Astrocyte (in vitro differentiated cells and primary cell): Measurements from ENCODE around the gene FRA10AC1. TPM values are rescaled to one million over a fixed set of nuclear protein-coding genes. Genes with fewer than 3 reads are reported as not detected.

Source experiments
- DNase-seq: peaks from one replicate; pipeline ENCODE4 v3.0.0-alpha.2; 2010; ENCODE audit warnings: low read depth
- FAIRE-seq: peaks from 2 replicates; lab custom pipeline; 2011; peaks lifted over from hg19 to GRCh38; lab: Jason Lieb, UNC
- H2AFZ ChIP-seq: 2 replicates; pipeline ENCODE4 v1.6.0; 2012; ENCODE audit warnings: low read depth, low read length, inconsistent platforms
- H3K27ac ChIP-seq: 2 replicates; pipeline ENCODE4 v1.5.1; 2011; ENCODE audit warnings: low read depth, low read length, inconsistent platforms
- H3K27me3 ChIP-seq: 2 replicates; pipeline ENCODE4 v1.6.0; 2011; ENCODE audit warnings: low read length, inconsistent platforms; ENCODE audit not compliant: insufficient read depth
- H3K36me3 ChIP-seq: 2 replicates; pipeline ENCODE4 v1.5.1; 2011; ENCODE audit warnings: low read length, inconsistent platforms; ENCODE audit not compliant: insufficient read depth
- H3K4me1 ChIP-seq: 2 replicates; pipeline ENCODE4 v1.5.1; 2011; ENCODE audit warnings: low read length, inconsistent platforms; ENCODE audit not compliant: insufficient read depth
- H3K4me2 ChIP-seq: 2 replicates; pipeline ENCODE4 v1.6.0; 2012; ENCODE audit warnings: low read length, inconsistent platforms
- H3K4me3 ChIP-seq: 2 replicates; pipeline ENCODE4 v1.5.1; 2011; ENCODE audit warnings: low read depth, mild to moderate bottlenecking, low read length, inconsistent platforms; ENCODE audit not compliant: insufficient read depth
- H3K79me2 ChIP-seq: 2 replicates; pipeline ENCODE4 v1.6.0; 2012; ENCODE audit warnings: mild to moderate bottlenecking, low read length, inconsistent platforms; ENCODE audit not compliant: insufficient read depth
- H3K9ac ChIP-seq: 2 replicates; pipeline ENCODE4 v1.6.0; 2012; ENCODE audit warnings: mild to moderate bottlenecking, low read length, inconsistent platforms
- H3K9me3 ChIP-seq: 2 replicates; pipeline ENCODE4 v1.5.1; 2012; ENCODE audit warnings: low read depth, mild to moderate bottlenecking, low read length, inconsistent platforms; ENCODE audit not compliant: insufficient read depth
- H4K20me1 ChIP-seq: 2 replicates; pipeline ENCODE4 v1.6.0; 2012; ENCODE audit warnings: low read length, inconsistent platforms; ENCODE audit not compliant: insufficient read depth
- H3K27ac Mint-ChIP-seq: one replicate; pipeline ENCODE4 v1.8.0; 2021; ENCODE audit warnings: mild to moderate bottlenecking, mixed read lengths; ENCODE audit not compliant: unreplicated experiment
- H3K27me3 Mint-ChIP-seq: one replicate; pipeline ENCODE4 v1.8.0; 2021; ENCODE audit warnings: low read depth, mixed read lengths; ENCODE audit not compliant: unreplicated experiment
- H3K36me3 Mint-ChIP-seq: one replicate; pipeline ENCODE4 v1.8.0; 2021; ENCODE audit warnings: low read depth, mixed read lengths; ENCODE audit not compliant: unreplicated experiment
- H3K4me1 Mint-ChIP-seq: one replicate; pipeline ENCODE4 v1.8.0; 2021; ENCODE audit warnings: low read depth, mixed read lengths; ENCODE audit not compliant: unreplicated experiment
- H3K4me3 Mint-ChIP-seq: one replicate; pipeline ENCODE4 v1.8.0; 2021; ENCODE audit warnings: mild to moderate bottlenecking, moderate library complexity, mixed read lengths; ENCODE audit not compliant: unreplicated experiment
- H3K9me3 Mint-ChIP-seq: one replicate; pipeline ENCODE4 v1.8.0; 2021; ENCODE audit warnings: mild to moderate bottlenecking, mixed read lengths; ENCODE audit not compliant: unreplicated experiment
- CTCF ChIP-seq: IDR thresholded peaks from 2 replicates; pipeline ENCODE4 v1.5.1; 2011; ENCODE audit warnings: low read depth, mild to moderate bottlenecking, inconsistent platforms, low read length, moderate library complexity; ENCODE audit not compliant: insufficient read depth
- EZH2 ChIP-seq: IDR thresholded peaks from 2 replicates; pipeline ENCODE4 v1.6.1; 2012; ENCODE audit warnings: mild to moderate bottlenecking, low read length, inconsistent platforms; ENCODE audit not compliant: insufficient read depth
- total RNA-seq: library from RNA; stranded (reverse); gene quantifications from 2 replicates; pipeline ENCODE4 v1.2.1, GENCODE V29; 2021

The FRA10AC1 gene
- total RNA-seq, 1 donor from 2014 or later: 13.2 TPM

- Histone ChIP-seq H3K27me3 (peaks cover 30% of the 10 kb centered on the region), H3K36me3 (no peaks in the 10 kb centered on the region), H3K9me3 (no peaks in the 10 kb centered on the region), H3K27ac (no peak overlapping the region), H3K4me3 (no peak overlapping the region), H3K9ac (no peak overlapping the region), H3K4me2 (no peak overlapping the region), H3K79me2 (no peaks in the 10 kb centered on the region), H4K20me1 (no peaks in the 10 kb centered on the region), H2AFZ (no peak overlapping the region), H3K4me1 (no peaks in the 10 kb centered on the region)
- no peak for TF ChIP-seq CTCF
- no peak overlapping the region for H3K4me3 Mint-ChIP-seq
- DNase-seq (no peak), FAIRE-seq (no peak)
- H3K4me1 Mint-ChIP-seq: no peaks in the 10 kb centered on the region
- no peaks in the 10 kb centered on the region for H3K9me3 Mint-ChIP-seq
- no peak overlapping the region for H3K27ac Mint-ChIP-seq
- H3K27me3 Mint-ChIP-seq: peaks cover 18% of the 10 kb centered on the region
- H3K36me3 Mint-ChIP-seq: no peaks in the 10 kb centered on the region
These were observed 23.6 kb upstream of the FRA10AC1 start for GRCh38 chr10:93726024-93726423.

- Mint-ChIP-seq H3K36me3 (no peaks in the 10 kb centered on the region), H3K9me3 (no peaks in the 10 kb centered on the region), H3K27ac (no peak overlapping the region), H3K4me1 (no peaks in the 10 kb centered on the region), H3K27me3 (peaks cover 12% of the 10 kb centered on the region), H3K4me3 (no peak overlapping the region)
- no peak overlapping the region for H2AFZ ChIP-seq
- H3K4me3 ChIP-seq: no peak overlapping the region
- no peaks in the 10 kb centered on the region for H3K4me1 ChIP-seq
- H3K9me3 ChIP-seq: no peaks in the 10 kb centered on the region
- FAIRE-seq (no peak), DNase-seq (no peak)
- H3K36me3 ChIP-seq: no peaks in the 10 kb centered on the region
- no peaks in the 10 kb centered on the region for H3K79me2 ChIP-seq
- H3K27ac ChIP-seq: no peak overlapping the region
- peaks cover 35% of the 10 kb centered on the region for H3K27me3 ChIP-seq
- no peak overlapping the region for H3K9ac ChIP-seq
- H4K20me1 ChIP-seq: no peaks in the 10 kb centered on the region
- H3K4me2 ChIP-seq: no peak overlapping the region
- TF ChIP-seq EZH2 (no peak), CTCF (no peak)
These were observed 20.8 kb upstream of the FRA10AC1 start for GRCh38 chr10:93723153-93723552.

GRCh38 chr10:93722550-93722949 is 20.2 kb upstream of the FRA10AC1 start:
- Histone ChIP-seq H2AFZ (no peak overlapping the region), H4K20me1 (no peaks in the 10 kb centered on the region), H3K79me2 (no peaks in the 10 kb centered on the region), H3K4me1 (no peaks in the 10 kb centered on the region), H3K4me3 (no peak overlapping the region), H3K9me3 (no peaks in the 10 kb centered on the region), H3K4me2 (no peak overlapping the region), H3K27ac (no peak overlapping the region), H3K27me3 (peaks cover 32% of the 10 kb centered on the region), H3K36me3 (no peaks in the 10 kb centered on the region), H3K9ac (no peak overlapping the region)
- DNase-seq (no peak), FAIRE-seq (no peak)
- Mint-ChIP-seq H3K27ac (no peak overlapping the region), H3K4me1 (no peaks in the 10 kb centered on the region), H3K27me3 (peaks cover 7% of the 10 kb centered on the region), H3K4me3 (no peak overlapping the region), H3K36me3 (no peaks in the 10 kb centered on the region), H3K9me3 (no peaks in the 10 kb centered on the region)
- TF ChIP-seq CTCF (no peak), EZH2 (no peak)
